GM12878 (cell line): ENCODE results near the gene ADGRE3. TPM values are rescaled to one million over a fixed set of nuclear protein-coding genes. Genes with fewer than 3 reads are reported as not detected.
A peak's percentile ranks its signal among the peaks of the same experiment; 100 is the strongest.

ENCODE experiments used
- ATAC-seq: fragments of 200-7000 bp; cut with Tn5 transposase; 3 replicates; pipeline ENCODE4 v1.9.1; 2020; ENCODE audit warnings: mild to moderate bottlenecking, moderate library complexity
- BruUV-seq: library from RNA; stranded (reverse); fragments of 400-500 nt; replicated peaks from 2 replicates; lab custom pipeline; 2021; lab: Mats Ljungman, UMichigan
- CTCF ChIA-PET: fragments of 300-600 bp; sonication (Branson Sonifier 250); formaldehyde crosslinking; extraction: SDS; loops from one replicate; lab custom pipeline; 2021; ENCODE audit warnings: inconsistent platforms; lab: Yijun Ruan, JAX
- POLR2A ChIA-PET: fragments of 350-600 bp; formaldehyde crosslinking; extraction: SDS; loops from one replicate; lab custom pipeline; 2021; ENCODE audit warnings: inconsistent platforms; lab: Charles Lee
- RAD21 ChIA-PET: fragments of 300-600 bp; sonication (Branson Sonifier 250); formaldehyde crosslinking; loops from one replicate; lab custom pipeline; 2023; ENCODE audit warnings: antibody characterized with exemption; ENCODE audit not compliant: unreplicated experiment; lab: Charles Lee
- SMC1A ChIA-PET: fragments of 300-600 bp; sonication (Branson Sonifier 250); formaldehyde crosslinking; loops from one replicate; lab custom pipeline; 2023; ENCODE audit not compliant: unreplicated experiment, uncharacterized antibody; lab: Charles Lee
- DNase-seq: peaks from one replicate; pipeline ENCODE4 v3.0.0-alpha.2; 2011; ENCODE audit warnings: low read depth, low spot score
- FAIRE-seq: peaks from 3 replicates; lab custom pipeline; 2011; peaks lifted over from hg19 to GRCh38; lab: Jason Lieb, UNC
- H2AFZ ChIP-seq: 2 replicates; pipeline ENCODE4 v1.6.0; 2011; ENCODE audit warnings: low read depth, low read length, control low read depth; ENCODE audit not compliant: control insufficient read depth
- H3K27ac ChIP-seq: 2 replicates; pipeline ENCODE4 v1.5.1; 2011; ENCODE audit warnings: control low read depth; ENCODE audit not compliant: control insufficient read depth, insufficient read depth
- H3K27me3 ChIP-seq, 2 experiments: replicated peaks in 1 of 2; 2 replicates each; pipeline versions ENCODE4 v1.6.0 to v1.6.1; 2011; ENCODE audit warnings: low read length in 1 of 2; ENCODE audit not compliant: control insufficient read depth in 2 of 2, insufficient read depth in 2 of 2
- H3K36me3 ChIP-seq, 2 experiments: 2 replicates each; pipeline ENCODE4 v1.5.1; 2011; ENCODE audit warnings: low read length in 1 of 2; ENCODE audit not compliant: control insufficient read depth in 2 of 2, insufficient read depth in 2 of 2
- H3K4me1 ChIP-seq: 2 replicates; pipeline ENCODE4 v1.6.1; 2011; ENCODE audit warnings: mild to moderate bottlenecking, low read length, moderate library complexity, mixed read lengths; ENCODE audit not compliant: control insufficient read depth, insufficient read depth
- H3K4me2 ChIP-seq: 2 replicates; pipeline ENCODE4 v1.6.0; 2011; ENCODE audit warnings: control low read depth; ENCODE audit not compliant: control insufficient read depth, insufficient read depth
- H3K4me3 ChIP-seq: fragments of 200-600 bp; sonication (generic); 2 replicates; pipeline ENCODE4 v1.5.1; 2016
- H3K79me2 ChIP-seq: 2 replicates; pipeline ENCODE4 v1.6.0; 2011; ENCODE audit warnings: low read length; ENCODE audit not compliant: control insufficient read depth, insufficient read depth
- H3K9ac ChIP-seq: 2 replicates; pipeline ENCODE4 v1.8.0; 2011; ENCODE audit warnings: low read length, control low read depth, mixed read lengths; ENCODE audit not compliant: control insufficient read depth, insufficient read depth
- H3K9me3 ChIP-seq: replicated peaks from 3 replicates; pipeline ENCODE4 v1.5.1; 2011; ENCODE audit warnings: mild to moderate bottlenecking, low read length; ENCODE audit not compliant: control insufficient read depth, insufficient read depth
- H4K20me1 ChIP-seq: 2 replicates; pipeline ENCODE4 v1.6.0; 2011; ENCODE audit not compliant: control insufficient read depth, insufficient read depth
- EED ChIP-seq: sonication (generic); IDR thresholded peaks from 2 replicates; pipeline ENCODE4 v1.6.1; 2016; ENCODE audit warnings: antibody characterized with exemption, low read depth
- HCFC1 ChIP-seq: fragments of 150-350 bp; IDR thresholded peaks from 2 replicates; pipeline ENCODE4 v1.6.1; 2014; ENCODE audit warnings: low read length
- NFYB ChIP-seq: IDR thresholded peaks from 2 replicates; pipeline ENCODE4 v1.6.1; 2011; ENCODE audit warnings: low read depth, mild to moderate bottlenecking, low read length, improper control_type of control experiment, moderate library complexity; ENCODE audit not compliant: insufficient read depth
- NR2C2 ChIP-seq: IDR thresholded peaks from 2 replicates; pipeline ENCODE4 v1.6.1; 2011; ENCODE audit warnings: borderline replicate concordance, low read depth; ENCODE audit not compliant: control insufficient read depth, insufficient read length
- SP1 ChIP-seq: IDR thresholded peaks from one replicate; pipeline ENCODE4 v1.6.1; 2011; ENCODE audit warnings: low read depth, low read length
- ZNF384 ChIP-seq: IDR thresholded peaks from 2 replicates; pipeline ENCODE4 v1.6.1; 2012; ENCODE audit warnings: low read depth, mild to moderate bottlenecking, low read length, improper control_type of control experiment, borderline replicate concordance
- WGBS: methylation state at CpG from one replicate; pipeline ENCODE4 v1.1.6; 2016; ENCODE audit warnings: low lambda C conversion rate; ENCODE audit not compliant: insufficient replicate concordance, insufficient coverage; ENCODE audit errors: missing lambda C conversion rate; 5-methylcytosine and 5-hydroxymethylcytosine counted together
- in situ Hi-C: fragments of 300-500 bp; cut with MboI; formaldehyde crosslinking; loops from 9 replicates; pipeline ENCODE4 v1.14.3; 2018; ENCODE audit warnings: mixed read lengths
- intact Hi-C: fragments of 100-400 bp; cut with micrococcal nuclease; formaldehyde crosslinking; loops from one replicate; pipeline ENCODE4 v1.14.2; 2022; ENCODE audit not compliant: unreplicated experiment
- polyA plus RNA-seq, 11 experiments: library from polyadenylated mRNA; depleted of rRNA in 4 of 11; unstranded in 6 of 11; stranded (reverse) in 5 of 11; fragments of >200 nt; fragmentation: Nextera tagmentation in 4 of 11; fragmentation: Illumina TruSeq in 1 of 11; extraction: Ambion mirVana in 4 of 11; extraction: Trizol in 1 of 11; gene quantifications; 1 replicate in 1 of 11; 2 replicates in 10 of 11; pipeline versions ENCODE4 v1.2.1 to v1.2.3, GENCODE V29; 2011 to 2016; ENCODE audit warnings: inconsistent platforms in 2 of 11, missing spikeins in 2 of 11, low read depth in 1 of 11
- total RNA-seq, 4 experiments: library from RNA; depleted of rRNA in 3 of 4; stranded (reverse); fragments of >200 nt in 3 of 4; fragmentation: Illumina TruSeq in 1 of 4; extraction: Trizol in 1 of 4; gene quantifications; 2 replicates each; pipeline versions ENCODE4 v1.2.1 to v1.2.3, GENCODE V29; 2013 to 2021
- TF ChIP-seq, protein P1 (sequence below): fragments of 450-650 bp; formaldehyde crosslinking; IDR thresholded peaks from 2 replicates; pipeline ENCODE4 v1.4.0; 2020; ENCODE audit warnings: mild to moderate bottlenecking, moderate library complexity
- TF ChIP-seq, protein P2 (sequence below): IDR thresholded peaks from 2 replicates; pipeline ENCODE4 v1.6.1; 2012; ENCODE audit warnings: low read depth, low read length, improper control_type of control experiment
- TF ChIP-seq, protein P3 (sequence below): fragments of 450-650 bp; IDR thresholded peaks from 2 replicates; pipeline ENCODE4 v1.6.1; 2017; ENCODE audit warnings: antibody characterized with exemption, mild to moderate bottlenecking, moderate library complexity
- TF ChIP-seq, protein P4 (sequence below): fragments of 450-650 bp; formaldehyde crosslinking; IDR thresholded peaks from 2 replicates; pipeline ENCODE4 v1.5.0; 2022; ENCODE audit warnings: mild to moderate bottlenecking, missing genetic modification characterization

Gene ADGRE3
- total and polyA plus RNA-seq, 10 of the 15 experiments (the other 5 are each of a cell fraction or from before 2014, with no cell fraction given), result 0.04 to 0.10 (median 0.05) TPM; not detected in 6

DNA sequence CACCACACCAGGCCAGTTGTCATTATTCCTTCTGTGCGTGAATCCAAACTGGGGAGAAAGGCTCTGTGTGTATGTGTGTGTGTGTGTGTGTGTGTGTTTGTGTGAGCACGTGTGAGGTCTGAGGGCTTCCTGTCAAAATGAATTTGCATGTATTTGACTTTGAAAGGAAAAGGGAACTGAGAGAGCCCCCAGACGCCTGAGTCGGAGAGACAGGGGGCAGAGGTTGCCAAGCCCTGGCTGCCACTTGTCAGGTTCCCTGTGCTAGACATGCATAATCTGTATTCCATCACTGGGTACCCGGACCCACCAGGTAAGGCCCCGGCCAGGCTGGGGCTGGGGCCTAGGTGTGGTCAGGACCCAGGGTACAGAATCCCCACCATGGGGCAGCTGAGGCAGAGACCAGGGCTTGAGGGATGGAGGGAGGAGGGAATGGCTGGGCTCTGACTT, 91.7 kb downstream of the ADGRE3 start, which contains the start of gene CLEC17A (continued):
- TF ChIP-seq, protein P1, sequence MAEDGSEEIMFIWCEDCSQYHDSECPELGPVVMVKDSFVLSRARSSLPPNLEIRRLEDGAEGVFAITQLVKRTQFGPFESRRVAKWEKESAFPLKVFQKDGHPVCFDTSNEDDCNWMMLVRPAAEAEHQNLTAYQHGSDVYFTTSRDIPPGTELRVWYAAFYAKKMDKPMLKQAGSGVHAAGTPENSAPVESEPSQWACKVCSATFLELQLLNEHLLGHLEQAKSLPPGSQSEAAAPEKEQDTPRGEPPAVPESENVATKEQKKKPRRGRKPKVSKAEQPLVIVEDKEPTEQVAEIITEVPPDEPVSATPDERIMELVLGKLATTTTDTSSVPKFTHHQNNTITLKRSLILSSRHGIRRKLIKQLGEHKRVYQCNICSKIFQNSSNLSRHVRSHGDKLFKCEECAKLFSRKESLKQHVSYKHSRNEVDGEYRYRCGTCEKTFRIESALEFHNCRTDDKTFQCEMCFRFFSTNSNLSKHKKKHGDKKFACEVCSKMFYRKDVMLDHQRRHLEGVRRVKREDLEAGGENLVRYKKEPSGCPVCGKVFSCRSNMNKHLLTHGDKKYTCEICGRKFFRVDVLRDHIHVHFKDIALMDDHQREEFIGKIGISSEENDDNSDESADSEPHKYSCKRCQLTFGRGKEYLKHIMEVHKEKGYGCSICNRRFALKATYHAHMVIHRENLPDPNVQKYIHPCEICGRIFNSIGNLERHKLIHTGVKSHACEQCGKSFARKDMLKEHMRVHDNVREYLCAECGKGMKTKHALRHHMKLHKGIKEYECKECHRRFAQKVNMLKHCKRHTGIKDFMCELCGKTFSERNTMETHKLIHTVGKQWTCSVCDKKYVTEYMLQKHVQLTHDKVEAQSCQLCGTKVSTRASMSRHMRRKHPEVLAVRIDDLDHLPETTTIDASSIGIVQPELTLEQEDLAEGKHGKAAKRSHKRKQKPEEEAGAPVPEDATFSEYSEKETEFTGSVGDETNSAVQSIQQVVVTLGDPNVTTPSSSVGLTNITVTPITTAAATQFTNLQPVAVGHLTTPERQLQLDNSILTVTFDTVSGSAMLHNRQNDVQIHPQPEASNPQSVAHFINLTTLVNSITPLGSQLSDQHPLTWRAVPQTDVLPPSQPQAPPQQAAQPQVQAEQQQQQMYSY, result no peak
- TF ChIP-seq NR2C2, result no peak

DNA sequence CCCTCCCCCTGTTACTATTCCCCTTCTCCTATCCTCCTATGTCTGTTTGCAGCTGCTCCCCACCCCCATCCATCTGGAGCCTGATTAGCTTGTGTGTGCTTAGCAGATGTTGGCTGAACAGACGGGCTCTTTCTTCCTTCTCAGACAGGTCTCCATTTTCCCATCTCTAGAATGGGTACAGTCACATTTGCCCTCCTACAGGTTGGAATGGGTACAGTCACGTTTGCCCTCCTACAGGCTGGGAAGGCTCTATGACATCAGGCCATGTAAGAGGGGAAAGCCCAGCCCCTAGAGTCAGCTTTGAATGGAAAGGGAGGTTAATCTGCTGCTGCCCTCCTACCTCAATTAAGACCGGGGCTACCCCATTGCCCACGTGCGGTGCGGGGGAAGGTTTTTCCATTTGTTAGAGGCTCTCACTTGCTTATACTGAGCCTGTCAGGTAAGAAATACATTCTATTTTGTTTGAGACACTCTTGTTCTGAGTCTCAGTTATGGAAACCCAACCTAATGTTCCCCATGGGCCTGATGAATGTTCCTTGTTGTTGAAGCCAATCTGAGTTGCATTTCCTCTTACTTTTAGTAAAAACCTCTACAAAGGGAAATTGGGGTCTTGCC, 93.9 kb downstream of the ADGRE3 start:
- Histone ChIP-seq H3K4me3 (no peak overlapping the region), H3K9me3 (no peaks in the 10 kb centered on the region), H3K36me3 (no peaks in the 10 kb centered on the region), H3K9ac (no peak overlapping the region), H4K20me1 (no peaks in the 10 kb centered on the region), H2AFZ (no peak overlapping the region; the same call in 1 of the 2 replicates), H3K27me3 (no peaks in the 10 kb centered on the region), H3K79me2 (peaks cover 25% of the 10 kb centered on the region), H3K4me2 (no peak overlapping the region), H3K4me1 (peaks cover 19% of the 10 kb centered on the region), H3K27ac (no peak overlapping the region; the same call in 1 of the 2 replicates)
- no TSS peak for BruUV-seq
- ChIA-PET SMC1A (interaction anchor here (1.4 to 12.5 kb wide), 4 partner anchors 23 to 107 kb away, joined by 4 to 558 read pairs (median 10); partner anchors contain the start of gene ZNF333), CTCF (interaction anchor here (0.6 to 14.6 kb wide), 4 partner anchors 9 to 108 kb away, joined by 3 to 803 read pairs (median 6); partner anchors contain the start of genes NDUFB7 and ZNF333), POLR2A (interaction anchor here (0.5 to 11.9 kb wide), 4 partner anchors 24 to 163 kb away, joined by 4 to 190 read pairs (median 8); partner anchors contain the start of gene ZNF333), RAD21 (interaction anchor here (0.6 to 13.6 kb wide), 5 partner anchors 23 to 106 kb away, joined by 3 to 593 read pairs (median 5); partner anchors contain the start of gene ZNF333)
- DNase-seq (peak; percentile 57), ATAC-seq (peak; percentile 39), FAIRE-seq (no peak)
- intact Hi-C loops, result no loop called here
- in situ Hi-C loops, result loop anchor here (25.0 kb wide), 1 partner anchor 2007 kb away; no protein-coding TSS in a partner anchor
- WGBS, result 12% methylated on average over 6 of the region's 6 CpGs
- TF ChIP-seq, protein P2, sequence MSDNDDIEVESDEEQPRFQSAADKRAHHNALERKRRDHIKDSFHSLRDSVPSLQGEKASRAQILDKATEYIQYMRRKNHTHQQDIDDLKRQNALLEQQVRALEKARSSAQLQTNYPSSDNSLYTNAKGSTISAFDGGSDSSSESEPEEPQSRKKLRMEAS, result no peak
- TF ChIP-seq HCFC1 (no peak), NFYB (no peak), EED (peak; percentile 82), ZNF384 (no peak), SP1 (no peak)
- TF ChIP-seq, protein P3, sequence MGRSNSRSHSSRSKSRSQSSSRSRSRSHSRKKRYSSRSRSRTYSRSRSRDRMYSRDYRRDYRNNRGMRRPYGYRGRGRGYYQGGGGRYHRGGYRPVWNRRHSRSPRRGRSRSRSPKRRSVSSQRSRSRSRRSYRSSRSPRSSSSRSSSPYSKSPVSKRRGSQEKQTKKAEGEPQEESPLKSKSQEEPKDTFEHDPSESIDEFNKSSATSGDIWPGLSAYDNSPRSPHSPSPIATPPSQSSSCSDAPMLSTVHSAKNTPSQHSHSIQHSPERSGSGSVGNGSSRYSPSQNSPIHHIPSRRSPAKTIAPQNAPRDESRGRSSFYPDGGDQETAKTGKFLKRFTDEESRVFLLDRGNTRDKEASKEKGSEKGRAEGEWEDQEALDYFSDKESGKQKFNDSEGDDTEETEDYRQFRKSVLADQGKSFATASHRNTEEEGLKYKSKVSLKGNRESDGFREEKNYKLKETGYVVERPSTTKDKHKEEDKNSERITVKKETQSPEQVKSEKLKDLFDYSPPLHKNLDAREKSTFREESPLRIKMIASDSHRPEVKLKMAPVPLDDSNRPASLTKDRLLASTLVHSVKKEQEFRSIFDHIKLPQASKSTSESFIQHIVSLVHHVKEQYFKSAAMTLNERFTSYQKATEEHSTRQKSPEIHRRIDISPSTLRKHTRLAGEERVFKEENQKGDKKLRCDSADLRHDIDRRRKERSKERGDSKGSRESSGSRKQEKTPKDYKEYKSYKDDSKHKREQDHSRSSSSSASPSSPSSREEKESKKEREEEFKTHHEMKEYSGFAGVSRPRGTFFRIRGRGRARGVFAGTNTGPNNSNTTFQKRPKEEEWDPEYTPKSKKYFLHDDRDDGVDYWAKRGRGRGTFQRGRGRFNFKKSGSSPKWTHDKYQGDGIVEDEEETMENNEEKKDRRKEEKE, result no peak
- TF ChIP-seq, protein P4, sequence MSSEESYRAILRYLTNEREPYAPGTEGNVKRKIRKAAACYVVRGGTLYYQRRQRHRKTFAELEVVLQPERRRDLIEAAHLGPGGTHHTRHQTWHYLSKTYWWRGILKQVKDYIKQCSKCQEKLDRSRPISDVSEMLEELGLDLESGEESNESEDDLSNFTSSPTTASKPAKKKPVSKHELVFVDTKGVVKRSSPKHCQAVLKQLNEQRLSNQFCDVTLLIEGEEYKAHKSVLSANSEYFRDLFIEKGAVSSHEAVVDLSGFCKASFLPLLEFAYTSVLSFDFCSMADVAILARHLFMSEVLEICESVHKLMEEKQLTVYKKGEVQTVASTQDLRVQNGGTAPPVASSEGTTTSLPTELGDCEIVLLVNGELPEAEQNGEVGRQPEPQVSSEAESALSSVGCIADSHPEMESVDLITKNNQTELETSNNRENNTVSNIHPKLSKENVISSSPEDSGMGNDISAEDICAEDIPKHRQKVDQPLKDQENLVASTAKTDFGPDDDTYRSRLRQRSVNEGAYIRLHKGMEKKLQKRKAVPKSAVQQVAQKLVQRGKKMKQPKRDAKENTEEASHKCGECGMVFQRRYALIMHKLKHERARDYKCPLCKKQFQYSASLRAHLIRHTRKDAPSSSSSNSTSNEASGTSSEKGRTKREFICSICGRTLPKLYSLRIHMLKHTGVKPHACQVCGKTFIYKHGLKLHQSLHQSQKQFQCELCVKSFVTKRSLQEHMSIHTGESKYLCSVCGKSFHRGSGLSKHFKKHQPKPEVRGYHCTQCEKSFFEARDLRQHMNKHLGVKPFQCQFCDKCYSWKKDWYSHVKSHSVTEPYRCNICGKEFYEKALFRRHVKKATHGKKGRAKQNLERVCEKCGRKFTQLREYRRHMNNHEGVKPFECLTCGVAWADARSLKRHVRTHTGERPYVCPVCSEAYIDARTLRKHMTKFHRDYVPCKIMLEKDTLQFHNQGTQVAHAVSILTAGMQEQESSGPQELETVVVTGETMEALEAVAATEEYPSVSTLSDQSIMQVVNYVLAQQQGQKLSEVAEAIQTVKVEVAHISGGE (CRISPR knock-in tag), result no peak
